M059J (cell line): ENCODE measurements around the gene NECAB3. TPM values are rescaled to one million over a fixed set of nuclear protein-coding genes. Genes with fewer than 3 reads are reported as not detected.

Source experiments
- DNase-seq: peaks from one replicate; pipeline ENCODE4 v3.0.0-alpha.2; 2012; ENCODE audit warnings: low read depth
- total RNA-seq: library from RNA; depleted of rRNA; stranded (reverse); fragments of >200 nt; shearing (Covaris generic); gene quantifications from 2 replicates; pipeline ENCODE4 v1.2.3, GENCODE V29; 2014

Gene NECAB3
- total RNA-seq, 1 experiment from 2014 or later, result 60.5 TPM

DNA sequence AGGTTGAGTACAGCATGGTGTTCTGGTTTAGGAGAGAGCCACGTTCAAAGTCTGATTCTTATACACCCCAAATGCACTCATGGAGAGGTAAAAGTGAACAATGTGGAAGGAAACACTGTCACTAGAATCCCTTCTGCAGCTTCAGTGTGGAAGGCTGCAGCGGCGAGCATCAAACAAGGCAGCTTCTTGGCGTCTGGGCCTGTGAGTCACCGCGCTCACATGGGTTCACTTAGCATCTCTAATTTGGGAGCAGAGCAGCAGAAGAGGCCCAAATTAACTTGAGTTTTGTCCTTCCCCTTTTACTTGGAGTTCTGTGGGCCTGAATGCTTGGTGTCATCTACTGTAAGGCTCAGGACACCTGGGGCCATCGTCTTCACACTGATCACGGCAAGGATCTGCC lies 22.9 kb upstream of the NECAB3 start:
- peak; percentile 38 for DNase-seq

- no peak for DNase-seq
These were observed 22.2 kb upstream of the NECAB3 start for GRCh38 chr20:33696448-33696847.

GRCh38 chr20:33694639-33695012 lies 20.4 kb upstream of the NECAB3 start:
- no peak for DNase-seq

DNA sequence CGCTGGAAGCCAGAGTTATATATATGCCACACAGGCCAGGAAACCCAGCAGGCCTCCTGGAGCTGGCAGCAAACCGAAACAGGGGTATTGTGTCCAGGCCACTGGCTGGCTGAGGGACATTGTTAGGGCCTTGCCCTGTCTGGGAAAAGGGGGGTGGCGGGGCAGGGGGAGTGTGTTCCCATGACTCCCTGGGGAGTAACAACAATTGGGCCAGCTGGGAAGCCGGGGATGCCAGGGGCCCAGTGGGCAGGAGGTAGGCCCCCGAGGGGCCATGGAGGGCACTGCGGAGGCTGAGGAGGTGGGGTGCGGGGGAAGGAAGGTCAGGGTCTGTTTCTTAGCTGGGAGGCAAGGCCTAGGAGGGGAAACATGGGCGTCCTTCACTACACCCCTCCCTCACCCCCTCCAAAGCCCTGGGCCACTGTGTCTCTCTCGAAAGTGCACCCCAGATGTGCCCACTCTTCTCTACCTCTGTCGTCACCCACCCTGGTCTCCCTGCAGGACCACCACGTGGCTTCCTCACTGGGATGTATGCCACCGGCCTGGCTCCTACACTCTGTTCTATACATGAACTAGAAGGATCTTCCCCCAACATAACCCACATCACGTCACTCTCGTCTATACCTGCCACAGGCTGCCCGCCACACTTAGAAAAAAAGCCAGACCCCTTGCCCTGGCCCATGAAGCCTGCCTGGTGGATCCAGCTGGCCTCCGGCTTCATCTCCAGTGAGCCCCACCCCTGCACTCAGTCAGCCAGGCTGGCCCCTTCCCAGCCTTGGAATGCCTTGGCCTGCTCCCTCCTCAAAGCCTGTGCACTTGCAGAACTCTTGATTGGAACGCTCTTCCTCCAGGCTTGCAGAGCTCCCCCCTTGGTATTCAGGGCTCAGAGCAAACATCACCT lies 19.8 kb upstream of the NECAB3 start:
- DNase-seq, result no peak

GRCh38 chr20:33693289-33693688 lies 19.1 kb upstream of the NECAB3 start:
- no peak for DNase-seq

- peak; percentile 61 for DNase-seq
These were observed 15.7 kb upstream of the NECAB3 start for GRCh38 chr20:33689973-33690372.

GRCh38 chr20:33689493-33689892 lies 15.3 kb upstream of the NECAB3 start:
- DNase-seq, result no peak

GRCh38 chr20:33688938-33689424 lies 14.8 kb upstream of the NECAB3 start:
- no peak for DNase-seq

GRCh38 chr20:33687993-33688937 lies 14.0 kb upstream of the NECAB3 start:
- DNase-seq, result no peak

- peak; percentile 66 for DNase-seq
These were observed 13.2 kb upstream of the NECAB3 start for GRCh38 chr20:33687370-33687915.

GRCh38 chr20:33686984-33687366 lies 12.7 kb upstream of the NECAB3 start:
- DNase-seq, result no peak

DNA sequence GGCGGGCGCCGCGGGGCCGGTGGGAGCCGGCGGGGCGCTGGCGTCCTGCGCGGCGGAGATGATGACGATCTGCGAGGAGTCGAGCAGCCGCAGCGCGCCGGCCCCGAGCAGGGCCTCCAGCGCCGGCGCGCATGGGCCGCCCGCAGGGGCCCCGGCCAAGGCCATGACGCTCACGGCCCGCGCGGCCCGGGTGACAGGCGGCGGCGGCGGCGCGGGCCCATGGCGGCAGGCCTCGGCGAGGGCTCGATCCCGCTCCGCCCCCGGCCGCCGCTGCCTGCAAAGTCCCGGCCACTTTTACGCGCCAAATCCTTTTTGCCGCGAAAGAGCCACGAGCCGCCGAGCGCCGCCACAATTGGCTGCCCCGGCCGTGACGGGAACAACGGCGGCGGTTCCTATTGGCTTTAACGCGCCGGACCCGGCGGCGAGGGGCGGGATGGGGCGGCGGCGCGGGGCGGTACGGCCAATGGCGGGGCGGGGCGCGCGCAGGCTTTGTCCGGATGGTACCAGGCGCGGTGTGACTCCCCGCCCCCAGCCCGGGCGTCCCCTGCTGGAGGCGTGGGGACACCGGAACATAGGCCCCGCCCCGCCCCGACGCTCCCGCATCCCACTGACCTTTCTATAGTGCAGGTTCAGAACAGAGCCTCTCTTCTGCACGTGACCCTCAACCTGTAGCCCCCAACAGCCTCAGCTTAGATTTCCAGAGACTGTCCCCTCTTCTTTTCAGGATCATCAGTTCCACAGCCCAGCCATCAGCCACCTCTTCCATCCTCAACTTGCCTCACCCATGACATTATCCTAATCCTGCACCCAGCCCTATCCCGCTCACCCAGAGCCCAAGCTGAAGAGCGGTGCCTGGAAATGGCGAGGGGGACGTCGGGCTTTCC lies 12.1 kb upstream of the NECAB3 start, which contains the start of gene E2F1:
TSS of gene E2F1 (minus strand) at position 286 of the 884 bp plus-strand sequence. CDS start at position 165, 121 bp downstream.
- peak; percentile 96 for DNase-seq

- peak; percentile 53 for DNase-seq
These were observed 11.3 kb upstream of the NECAB3 start for GRCh38 chr20:33685328-33686099.

GRCh38 chr20:33684533-33685327 lies 10.5 kb upstream of the NECAB3 start:
- DNase-seq, result no peak

- DNase-seq, result no peak
These were observed 7.6 kb upstream of the NECAB3 start for GRCh38 chr20:33681728-33682353.

DNA sequence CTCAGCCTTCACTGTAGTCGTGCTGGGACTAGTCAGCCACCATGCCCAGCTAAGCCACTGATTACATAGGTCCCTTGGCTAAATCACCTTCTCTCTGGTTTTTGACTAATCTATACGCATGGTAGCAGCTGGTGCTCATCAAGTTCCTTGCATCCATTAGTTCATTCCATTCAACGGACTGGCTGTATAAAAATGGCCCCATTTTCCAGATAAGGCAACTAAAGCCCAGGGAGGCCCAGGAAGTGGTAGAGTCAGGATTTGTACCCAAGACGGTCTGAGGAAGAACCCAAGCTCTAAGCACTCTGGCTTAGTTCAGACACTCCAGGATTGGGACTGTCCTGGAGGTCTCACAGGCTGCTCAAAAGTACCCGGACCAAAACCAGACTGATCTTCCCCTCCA lies 7.1 kb upstream of the NECAB3 start:
- DNase-seq, result no peak

DNA sequence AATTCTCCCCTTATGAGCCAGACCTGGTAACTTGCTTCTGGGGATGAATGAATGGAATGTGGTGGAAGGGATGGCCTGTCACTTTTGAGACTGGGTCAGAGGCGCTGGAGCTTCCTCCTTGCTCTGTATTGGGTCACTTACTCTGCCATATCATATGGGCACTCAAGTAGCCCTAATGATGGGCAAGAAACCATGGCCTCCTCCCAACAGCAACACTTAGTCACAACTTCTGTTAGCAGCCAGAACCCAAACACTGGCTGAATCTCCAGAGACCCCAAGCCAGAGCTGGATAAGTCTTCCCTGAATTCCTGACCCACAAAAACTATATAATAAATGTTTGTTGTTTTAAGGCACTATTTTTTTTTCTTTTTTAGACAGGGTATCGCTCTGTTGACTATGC lies 6.5 kb upstream of the NECAB3 start:
- DNase-seq, result no peak

DNA sequence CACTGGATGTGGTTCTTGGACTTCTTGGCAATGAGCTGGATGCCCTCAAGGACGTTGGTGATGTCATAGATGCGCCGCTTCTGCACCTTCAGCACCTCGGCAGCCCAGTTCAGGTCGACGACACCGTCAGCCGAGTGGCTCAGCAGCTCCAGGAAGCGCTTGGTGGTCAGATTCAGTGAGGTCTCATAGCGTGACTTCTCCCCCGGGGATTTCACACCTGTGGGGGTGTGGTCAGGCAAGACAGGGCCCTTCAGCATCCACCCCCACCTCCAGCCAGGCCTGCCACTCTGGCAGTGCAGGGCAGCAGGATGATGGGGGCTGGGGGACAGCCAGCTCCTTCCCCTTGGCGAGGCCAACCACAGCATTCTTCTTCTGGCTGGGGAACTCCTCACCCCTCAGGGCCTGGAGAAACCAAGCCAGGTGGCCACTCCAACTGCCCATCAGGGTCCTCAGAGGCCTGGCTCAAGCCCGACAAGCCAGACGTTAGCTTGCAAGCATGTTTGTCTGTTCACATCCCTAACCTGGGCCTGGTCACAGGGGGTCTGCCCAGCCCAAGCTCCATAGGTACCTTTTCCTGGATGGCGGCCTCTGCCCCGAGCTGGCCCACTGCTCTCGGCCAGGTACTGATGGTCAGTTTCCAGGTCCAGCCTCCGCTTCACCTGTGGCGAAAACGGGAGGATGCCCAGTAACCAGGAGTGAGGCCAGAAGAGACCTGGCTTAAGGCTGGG lies 5.7 kb upstream of the NECAB3 start:
- no peak for DNase-seq
